NOMO-1 treated with DMSO at 0.1 percent for 48 hours (cell line): ENCODE measurements around the gene PAQR5.
"Not testable (repeated sequence)": the region's sequence is repeated elsewhere in the genome, so short reads cannot be mapped to it uniquely, and the experiment has no call there.

Source experiments
- DNase-seq: peaks from one replicate; lab custom pipeline; 2025; ENCODE audit not compliant: unreplicated experiment; lab: John Stamatoyannopoulos, UW

The PAQR5 gene

DNA sequence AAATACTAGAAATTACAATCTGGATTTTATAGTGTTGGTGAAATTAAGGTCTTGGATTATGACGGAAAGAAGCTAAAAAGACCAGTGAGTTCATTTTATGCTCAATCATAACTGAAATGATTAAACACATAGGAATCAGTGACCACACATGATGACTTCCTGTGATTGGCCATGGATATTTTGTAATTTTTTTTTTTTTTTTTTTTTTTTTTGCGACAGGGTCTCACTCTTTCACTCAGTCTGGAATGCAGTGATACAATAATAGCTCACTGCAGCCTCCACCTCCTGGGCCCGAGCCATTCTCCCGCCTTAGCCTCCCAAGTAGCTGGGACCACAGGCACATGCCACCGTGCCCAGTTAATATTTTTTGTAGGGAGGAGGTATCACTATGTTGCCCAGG lies 47.4 kb downstream of the PAQR5 start:
- no peak for DNase-seq

DNA sequence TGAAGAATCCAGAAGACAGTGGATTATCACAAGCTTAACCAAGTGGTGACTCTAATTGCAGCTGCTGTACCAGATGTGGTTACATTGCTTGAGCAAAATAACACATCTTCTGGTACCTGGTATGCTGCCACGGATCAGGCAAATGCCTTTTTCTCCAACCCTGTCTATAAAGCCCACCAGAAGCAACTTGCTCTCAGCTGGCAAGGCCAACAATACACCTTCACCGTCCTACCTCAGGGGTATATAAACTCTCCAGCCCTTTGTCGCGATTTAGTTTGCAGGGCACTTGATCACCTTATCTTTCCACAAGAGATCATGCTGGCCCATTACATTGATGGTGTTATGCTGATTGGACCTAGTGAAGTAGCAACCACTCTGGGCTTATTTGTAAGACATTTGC lies 52.6 kb downstream of the PAQR5 start:
- DNase-seq = no peak

DNA sequence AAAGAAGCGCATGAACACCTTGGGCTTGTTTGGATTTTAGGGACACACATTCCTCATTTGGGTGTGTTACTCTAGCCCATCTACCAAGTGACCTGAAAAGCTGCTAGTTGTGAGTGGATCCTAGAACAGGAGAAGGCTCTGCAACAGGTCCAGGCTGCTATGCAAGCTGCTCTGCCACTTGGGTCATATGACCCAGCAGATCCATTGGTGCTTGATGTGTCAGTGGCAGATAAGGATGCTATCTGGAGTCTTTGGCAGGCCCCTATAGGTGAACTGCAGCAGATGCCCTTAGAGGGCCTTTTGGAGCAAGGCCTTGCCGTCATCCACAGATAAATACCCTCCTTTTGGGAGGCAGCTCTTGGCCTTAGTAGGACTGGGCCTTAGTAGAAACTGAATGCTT lies 53.2 kb downstream of the PAQR5 start:
- DNase-seq = no peak

DNA sequence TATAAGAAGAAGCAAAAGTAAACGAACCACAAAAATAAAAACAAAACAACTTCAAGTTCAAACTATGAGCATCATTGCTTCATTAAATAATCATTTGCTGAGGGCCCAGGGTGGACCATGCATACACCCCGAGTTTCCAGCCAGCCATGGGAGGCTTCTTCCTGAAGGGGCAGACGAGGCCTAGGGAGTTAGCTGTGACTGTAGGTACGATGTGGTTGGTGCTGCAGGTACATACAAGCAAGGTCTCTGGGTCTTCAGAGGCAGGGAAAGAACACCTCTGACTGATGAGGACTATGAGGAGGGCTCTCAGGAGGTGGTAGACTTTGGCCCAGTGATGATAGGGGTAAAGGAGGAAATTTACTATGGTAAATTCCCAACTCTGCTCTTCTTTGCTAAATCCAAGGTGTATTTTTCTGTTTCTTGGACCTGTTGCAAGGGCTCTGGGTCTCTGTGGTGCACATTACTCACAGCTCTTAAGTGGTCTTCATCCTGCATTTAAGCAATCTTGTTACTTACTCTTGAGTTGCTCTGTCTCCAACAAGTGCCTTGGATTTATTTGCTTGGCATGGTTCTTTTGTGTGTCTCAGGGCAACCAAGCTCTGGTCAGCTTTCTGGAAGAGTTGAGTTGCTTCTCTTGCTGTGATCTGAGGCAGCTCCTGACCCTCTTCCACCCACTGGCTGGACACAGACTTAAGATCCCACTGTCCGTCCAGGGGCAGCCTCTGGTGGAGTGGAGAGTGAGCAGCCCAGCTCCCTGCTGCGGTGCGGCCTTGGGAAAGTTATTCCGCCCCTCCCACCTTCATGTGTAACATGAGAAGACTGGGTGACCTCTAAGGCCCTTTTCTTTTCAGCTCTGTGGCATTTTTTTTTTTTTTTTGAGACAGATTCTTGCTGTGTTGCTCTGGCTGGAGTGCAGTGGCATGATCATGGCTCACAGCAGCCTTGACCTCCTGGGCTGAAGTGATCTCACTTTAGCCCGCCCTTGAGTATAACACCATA lies 59.4 kb downstream of the PAQR5 start:
- DNase-seq = no peak

DNA sequence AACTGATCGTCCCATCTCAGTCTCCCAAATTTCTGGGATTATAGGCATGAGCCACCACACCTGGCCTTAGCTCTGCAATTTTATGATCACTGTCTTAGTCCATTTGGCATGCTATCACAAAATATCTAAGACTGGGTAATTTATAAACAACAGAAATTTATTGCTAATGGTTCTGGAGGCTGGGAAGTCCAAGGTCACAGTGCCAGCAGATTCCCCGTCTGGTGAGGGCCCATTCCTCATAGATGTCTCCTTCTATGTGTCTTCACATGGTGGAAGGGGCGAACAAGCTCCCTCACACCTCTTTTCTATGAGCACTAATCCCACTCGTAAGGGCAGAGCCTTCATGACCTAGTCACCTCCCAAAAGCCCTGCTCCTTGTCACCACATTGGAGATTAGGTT lies 60.1 kb downstream of the PAQR5 start:
- no peak for DNase-seq

DNA sequence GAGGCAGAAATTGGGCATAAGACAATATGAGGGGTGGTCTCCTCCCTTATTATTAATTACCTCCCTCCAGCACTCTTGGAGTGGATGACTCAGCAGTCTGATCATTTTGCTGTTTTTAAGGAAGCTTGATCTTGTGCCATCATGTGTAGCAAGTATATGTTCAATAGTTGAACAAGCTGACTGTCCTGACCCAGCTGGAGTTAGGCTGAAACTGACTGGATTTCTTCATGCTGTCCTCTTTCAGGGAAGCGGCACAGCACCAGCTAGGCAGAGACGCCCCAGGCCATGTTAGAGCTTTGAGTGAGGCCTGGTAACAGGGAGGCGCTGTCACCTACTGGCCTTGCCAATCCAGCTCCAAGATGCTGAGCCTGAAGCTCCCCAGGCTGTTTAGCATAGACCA lies 61.0 kb downstream of the PAQR5 start:
- DNase-seq = no peak

DNA sequence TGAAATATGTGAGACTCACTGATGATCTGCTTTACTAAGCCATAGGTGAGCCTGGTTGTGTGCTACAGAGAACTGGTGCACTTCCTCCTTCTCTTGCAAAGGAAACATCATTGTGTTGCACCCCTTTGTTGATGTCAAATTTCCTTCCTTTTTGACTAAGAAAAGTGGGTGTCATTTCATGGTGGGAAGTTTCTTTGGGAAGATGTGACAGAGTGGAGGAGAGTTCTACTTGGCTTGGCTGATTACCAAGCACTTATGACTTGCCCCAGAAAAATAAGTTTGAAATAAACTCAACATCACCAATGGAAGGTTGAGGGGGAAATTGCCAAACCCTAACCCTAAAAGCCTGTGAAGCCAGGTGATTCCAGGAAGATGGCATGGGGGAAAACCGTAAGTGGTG lies 61.9 kb downstream of the PAQR5 start:
- no peak for DNase-seq

DNA sequence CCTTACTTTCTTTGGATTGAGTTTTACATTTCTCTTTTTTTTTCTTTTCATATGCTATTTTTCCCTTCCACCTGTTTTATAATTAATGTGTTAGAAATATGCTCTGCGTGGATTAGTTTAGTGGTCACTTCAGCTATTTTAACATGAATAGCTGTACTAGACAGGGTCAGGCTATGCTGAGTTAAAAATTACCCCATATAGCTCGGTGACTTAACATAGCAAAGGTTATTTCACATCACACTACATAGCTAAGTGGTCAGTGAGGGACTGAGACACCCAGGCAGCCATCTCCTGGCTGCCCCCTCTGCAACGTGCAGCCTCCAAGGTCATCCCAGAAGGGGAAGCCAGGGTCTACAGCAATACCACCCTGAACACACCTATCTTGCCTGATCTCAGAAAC lies 68.5 kb downstream of the PAQR5 start:
- no peak for DNase-seq

DNA sequence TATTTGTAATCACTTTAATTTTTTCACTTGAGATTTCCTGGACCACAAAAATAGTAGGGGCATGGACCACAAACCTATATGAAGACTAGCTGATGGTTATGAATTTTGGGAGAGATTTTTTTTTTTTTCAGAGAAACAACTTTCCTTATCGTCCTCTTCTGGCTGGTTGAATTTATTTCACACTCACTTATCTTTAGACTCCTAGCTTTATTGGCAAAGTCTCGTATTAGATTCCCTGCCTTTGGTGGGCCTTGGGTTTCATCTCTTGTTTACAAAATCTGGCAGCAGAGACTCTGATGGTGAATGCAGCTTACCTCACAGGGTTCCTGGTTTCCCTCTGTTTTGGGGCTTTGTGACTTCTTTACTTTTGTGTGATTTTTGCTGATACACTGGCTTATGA lies 70.9 kb downstream of the PAQR5 start:
- DNase-seq = no peak

DNA sequence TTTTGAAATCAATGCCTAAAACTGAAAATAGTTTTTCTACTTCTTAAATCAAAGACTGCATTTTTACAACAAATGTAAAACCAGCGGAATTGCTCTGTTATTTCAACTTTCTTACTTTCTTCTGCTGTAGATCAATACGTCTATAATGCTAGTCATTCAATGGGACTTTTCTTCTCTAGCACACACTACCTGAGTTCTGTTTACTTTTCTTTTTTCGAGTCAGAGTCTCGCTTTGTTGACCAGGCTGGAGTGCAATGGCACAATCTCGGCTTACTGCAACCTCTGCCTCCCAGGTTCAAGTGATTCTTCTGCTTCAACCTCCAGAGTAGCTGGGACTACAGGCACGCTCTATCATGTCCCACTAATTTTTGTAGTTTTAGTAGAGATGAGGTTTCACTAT lies 74.7 kb downstream of the PAQR5 start:
- no peak for DNase-seq

DNA sequence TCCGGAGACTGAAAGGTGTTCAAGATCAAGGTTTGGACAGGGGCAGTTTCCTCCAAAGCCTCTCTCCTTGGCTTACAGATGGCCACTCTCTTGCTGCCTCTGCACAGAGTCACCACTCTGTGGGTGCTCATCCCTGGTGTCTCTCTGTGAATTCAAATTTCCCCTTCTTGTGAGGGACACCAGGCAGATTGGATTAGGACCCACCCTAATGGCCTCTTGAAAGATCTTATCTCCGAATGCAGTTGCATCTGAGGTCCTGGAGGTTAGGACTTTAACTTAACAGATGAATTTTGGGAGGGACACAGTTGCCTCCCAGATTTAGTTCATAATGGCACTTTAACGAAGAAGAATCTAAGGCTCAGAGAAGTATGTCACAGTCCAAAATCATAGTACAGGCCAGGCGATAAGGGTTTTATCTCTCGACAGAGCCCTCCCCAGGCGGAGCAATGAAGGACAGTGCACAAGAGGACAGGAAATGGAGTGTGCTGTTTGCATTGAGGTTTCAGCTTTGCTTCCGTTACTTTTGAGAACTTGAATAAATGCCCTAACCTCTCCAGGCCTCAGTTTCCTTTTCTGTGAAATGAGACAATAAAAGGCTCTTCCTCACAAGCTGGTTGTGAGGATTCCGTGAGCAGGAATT lies 76.6 kb downstream of the PAQR5 start:
- no peak for DNase-seq

DNA sequence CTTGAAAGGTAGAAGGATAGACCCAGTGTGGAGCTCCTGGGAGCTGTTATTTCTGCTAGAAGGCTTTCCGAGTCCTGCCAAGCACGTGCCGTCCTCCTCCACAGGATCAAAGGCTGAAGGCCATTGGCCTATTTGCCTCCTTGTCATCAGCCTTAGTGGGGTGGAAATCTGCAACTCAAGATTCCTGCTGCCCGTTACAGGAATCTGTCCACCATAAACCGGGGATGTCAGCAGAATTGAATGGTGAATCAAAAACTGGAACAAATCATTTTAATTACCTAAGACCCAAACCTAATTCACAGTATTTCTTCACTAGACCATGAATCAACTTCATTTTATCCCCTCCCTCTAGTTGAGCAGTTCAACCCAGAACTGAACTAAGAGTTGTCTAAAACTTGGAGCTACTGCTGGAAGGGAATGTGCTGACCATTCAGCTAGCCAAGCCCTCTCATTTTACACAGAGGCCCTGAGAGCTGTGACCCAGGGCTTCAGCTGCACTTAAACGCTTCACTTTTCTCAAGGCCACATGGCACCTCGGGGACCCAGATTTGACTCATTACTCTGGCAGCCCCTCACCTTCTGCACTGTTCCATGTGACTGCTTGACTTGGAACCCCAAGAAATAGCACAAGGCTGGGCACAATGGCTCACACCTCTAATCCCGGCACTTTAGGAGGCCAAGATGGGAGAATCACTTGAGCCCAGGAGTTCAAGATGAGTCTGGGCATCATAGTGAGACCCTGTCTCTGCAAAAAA lies 78.7 kb downstream of the PAQR5 start:
- no peak for DNase-seq

DNA sequence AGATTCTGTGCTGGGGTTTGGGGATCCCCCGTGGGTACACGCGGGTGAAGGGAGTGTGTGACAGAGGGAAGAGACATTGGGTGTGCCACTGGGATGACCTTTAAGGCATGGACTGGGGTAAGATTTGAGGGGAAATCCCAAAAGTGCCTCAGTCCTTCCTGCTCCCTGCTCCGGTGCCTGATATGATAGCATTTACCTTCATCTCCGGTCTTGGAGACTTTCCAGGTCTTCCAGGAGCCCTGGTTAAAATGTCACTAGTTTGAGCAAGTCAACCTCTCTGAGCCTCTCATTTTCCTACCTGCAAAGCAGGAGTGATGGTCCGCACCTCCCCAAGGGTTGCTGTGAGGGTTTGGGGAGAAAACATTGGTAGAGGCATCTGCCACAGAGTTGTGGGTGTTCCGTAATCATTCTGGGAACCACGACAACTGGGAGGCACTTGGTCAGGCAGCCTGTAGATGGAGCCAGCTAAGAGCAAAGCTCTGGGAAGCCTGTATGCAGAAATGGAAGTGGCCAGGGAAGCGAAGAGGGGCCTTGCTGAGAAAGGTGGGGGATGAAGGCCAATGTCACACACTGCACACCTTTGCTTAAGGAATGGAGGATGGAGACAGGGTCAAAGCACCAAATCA lies 81.5 kb downstream of the PAQR5 start:
- DNase-seq = no peak

DNA sequence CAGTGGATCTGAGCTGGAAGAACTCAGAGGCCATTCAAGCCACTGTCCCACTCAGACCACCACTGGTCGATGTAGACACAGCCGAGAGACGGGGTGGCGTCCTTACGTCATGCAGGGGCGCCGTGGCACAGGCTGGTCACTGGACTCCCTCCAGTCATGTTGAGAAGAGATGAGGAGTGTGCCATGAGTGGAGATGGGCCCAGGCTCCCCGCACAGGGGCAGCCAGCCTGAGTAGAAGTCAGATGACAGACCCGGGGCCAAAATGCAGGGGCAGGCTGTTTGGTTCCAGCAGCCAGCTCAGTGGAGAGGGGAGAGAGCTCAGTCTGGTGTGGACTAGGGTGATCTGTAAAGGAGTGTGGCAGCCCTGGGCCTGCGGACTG lies 82.0 kb downstream of the PAQR5 start:
- DNase-seq = no peak

DNA sequence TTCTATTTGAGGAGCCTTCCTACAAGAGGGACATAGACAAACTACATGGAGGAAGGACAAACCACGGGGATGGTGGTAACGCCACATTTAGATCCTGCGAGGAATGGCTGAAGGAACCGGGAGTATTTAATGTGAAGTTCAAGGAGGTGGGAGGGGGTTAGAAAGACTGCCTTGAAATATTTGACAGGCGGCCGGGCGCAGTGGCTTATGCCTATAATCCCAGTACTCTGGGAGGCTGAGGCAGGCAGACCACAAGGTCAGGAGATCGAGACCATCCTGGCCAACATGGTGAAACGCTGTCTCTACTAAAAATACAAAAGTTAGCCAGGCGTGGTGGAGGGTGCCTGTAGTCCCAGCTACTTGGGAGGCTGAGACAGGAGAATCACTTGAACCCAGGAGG lies 83.5 kb downstream of the PAQR5 start:
- DNase-seq = not testable (repeated sequence)

DNA sequence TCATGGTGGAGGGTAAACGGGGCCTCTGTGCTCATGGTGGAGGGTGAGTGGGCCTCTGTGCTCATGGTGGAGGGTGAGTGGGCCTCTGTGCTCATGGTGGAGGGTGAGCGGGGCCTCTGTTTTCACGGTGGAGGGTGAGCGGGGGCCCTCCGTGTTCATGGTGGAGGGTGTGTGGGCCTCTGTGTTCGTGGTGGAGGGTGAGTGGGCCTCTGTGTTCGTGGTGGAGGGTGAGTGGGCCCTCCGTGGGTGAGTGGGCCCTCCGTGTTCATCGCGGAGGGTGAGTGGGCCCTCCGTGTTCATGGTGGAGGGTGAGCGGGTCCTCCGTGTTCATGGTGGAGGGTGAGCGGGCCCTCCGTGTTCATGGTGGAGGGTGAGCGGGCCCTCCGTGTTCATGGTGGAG lies 85.4 kb downstream of the PAQR5 start:
- not testable (repeated sequence) for DNase-seq

DNA sequence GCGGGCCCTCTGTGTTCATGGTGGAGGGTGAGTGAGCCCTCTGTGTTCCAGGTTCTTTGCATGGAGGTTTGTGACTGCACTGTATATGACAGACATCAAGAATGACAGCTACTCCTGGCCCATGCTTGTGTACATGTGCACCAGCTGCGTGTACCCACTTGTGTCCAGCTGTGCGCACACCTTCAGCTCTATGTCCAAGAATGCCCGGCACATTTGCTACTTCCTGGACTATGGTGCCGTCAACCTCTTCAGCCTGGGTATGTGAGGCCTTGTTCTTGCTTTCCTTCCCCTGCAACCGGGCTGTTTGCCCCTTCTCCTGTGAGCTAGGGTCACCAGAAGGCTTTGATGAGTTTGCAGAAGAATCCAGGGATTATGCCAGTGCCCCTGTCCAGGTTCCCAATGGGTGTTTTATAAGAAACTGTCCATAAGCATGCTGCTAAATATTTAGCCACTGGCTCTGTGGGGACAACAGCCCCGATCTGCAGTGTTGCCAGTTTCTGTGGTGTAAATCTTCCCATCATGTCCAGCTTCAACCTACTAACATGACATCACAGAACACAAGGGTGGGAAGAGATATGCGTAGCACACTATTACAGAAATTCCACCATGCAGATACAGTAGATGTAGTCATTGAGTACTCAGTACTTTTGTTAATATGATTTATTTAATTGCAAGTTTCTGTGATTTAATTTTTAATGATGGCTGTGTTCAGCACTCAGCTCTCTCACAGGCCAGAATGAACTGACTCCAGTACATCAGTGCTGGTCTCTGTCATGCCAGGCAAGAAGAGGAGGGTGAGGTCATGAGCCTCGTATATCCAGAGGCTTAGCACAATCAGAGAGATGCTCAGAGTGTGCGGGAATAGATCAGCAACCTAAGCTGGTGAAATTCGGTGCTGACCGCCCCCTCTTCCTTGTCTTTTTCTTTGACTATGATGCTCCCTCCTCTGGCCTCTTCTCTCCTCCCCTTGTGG lies 86.2 kb downstream of the PAQR5 start:
- DNase-seq = no peak

DNA sequence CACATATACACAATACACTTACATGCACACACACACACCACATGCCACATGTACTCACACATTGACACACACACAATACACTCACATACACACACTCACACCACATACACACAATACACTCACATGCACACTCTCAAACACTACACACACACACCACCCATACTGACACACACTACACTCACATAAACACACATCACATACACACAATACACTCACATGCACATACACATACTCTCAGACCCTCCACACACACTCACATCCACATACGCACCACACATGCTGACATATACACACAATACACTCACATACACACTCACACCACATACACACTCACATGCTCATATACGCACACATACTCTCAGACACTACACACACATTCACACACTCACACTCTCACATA lies 87.1 kb downstream of the PAQR5 start:
- no peak for DNase-seq

DNA sequence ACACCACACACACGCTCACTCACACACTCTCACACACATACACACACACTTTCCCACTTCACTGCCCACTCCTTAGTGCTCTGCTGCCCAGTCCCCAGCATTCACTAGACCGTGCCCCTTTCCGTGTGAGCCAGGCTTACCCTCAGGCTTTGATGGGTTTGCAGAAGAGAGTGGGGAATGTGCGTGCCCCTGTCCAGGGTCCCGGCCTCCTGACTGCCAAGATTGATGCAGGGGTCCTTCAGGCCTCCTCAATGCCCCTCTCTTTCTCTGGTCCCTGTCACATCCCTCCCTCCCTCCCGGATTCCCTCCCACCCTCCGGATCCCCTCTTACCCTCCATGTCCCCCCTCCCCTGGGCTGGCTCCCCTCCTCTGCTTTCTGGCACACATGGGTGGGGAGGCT lies 87.6 kb downstream of the PAQR5 start:
- DNase-seq = no peak

DNA sequence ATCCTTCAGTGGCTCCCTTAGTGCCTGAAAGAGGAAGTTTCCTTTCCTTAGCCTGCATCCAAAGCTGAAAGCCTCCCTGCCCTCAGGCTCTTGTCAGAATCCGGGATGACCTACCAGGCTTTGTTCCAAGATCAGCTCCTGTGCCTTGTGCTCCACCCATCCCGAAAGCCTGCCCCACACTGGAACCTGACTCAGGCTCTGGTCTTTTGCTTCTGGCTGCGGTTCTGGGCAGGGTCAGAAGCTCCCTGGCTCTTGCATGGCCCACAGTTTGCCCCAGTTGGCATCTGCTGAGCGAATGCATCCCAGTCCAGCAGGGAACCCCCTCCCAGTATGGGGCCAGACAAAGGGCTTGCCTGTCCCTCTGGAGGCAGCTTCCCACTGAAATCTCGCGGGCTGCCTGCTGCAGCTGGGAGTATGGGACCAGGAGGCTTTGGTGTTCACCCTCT lies 89.6 kb downstream of the PAQR5 start:
- DNase-seq = no peak
